AG08395 (cell line): ENCODE data around the gene COG1.
"Not testable (repeated sequence)": the region's sequence is repeated elsewhere in the genome, so short reads cannot be mapped to it uniquely, and the experiment has no call there.

Source experiments
- DNase-seq: peaks from one replicate; pipeline ENCODE4 v3.0.0; 2012; ENCODE audit warnings: mixed read lengths, low spot score

COG1 gene

GRCh38 chr17:73192894-73193701 lies at the start of gene COG1:
TSS of gene COG1 (plus strand) at chr17:73193055. CDS start at chr17:73193070, 15 bp downstream.
- peak; percentile 96 for DNase-seq

- DNase-seq, result not testable (repeated sequence)
Measured at GRCh38 chr17:73144209-73144608, 48.6 kb upstream of the COG1 start.

GRCh38 chr17:73145641-73146040 lies 47.2 kb upstream of the COG1 start:
- DNase-seq, result no peak

GRCh38 chr17:73147791-73148190 lies 45.1 kb upstream of the COG1 start:
- not testable (repeated sequence) for DNase-seq

- DNase-seq, result no peak
Measured at GRCh38 chr17:73148540-73149334, 44.1 kb upstream of the COG1 start.

GRCh38 chr17:73150622-73151300 lies 42.1 kb upstream of the COG1 start:
- not testable (repeated sequence) for DNase-seq

GRCh38 chr17:73151916-73152632 lies 40.8 kb upstream of the COG1 start:
- no peak for DNase-seq

GRCh38 chr17:73155410-73156165 lies 37.3 kb upstream of the COG1 start:
- no peak for DNase-seq

- peak; percentile 87 for DNase-seq
Measured at GRCh38 chr17:73156166-73156840, 36.6 kb upstream of the COG1 start.

GRCh38 chr17:73156887-73157520 lies 35.9 kb upstream of the COG1 start:
- no peak for DNase-seq

GRCh38 chr17:73157521-73157890 lies 35.3 kb upstream of the COG1 start:
- DNase-seq, result no peak

- DNase-seq, result no peak
Measured at GRCh38 chr17:73158133-73158532, 34.7 kb upstream of the COG1 start.

GRCh38 chr17:73160980-73161630 lies 31.8 kb upstream of the COG1 start:
- DNase-seq, result no peak

GRCh38 chr17:73163043-73163442 lies 29.8 kb upstream of the COG1 start:
- no peak for DNase-seq

GRCh38 chr17:73165616-73166404 lies 27.0 kb upstream of the COG1 start:
- peak; percentile 24 for DNase-seq

- DNase-seq, result no peak
Measured at GRCh38 chr17:73166731-73167581, 25.9 kb upstream of the COG1 start.

GRCh38 chr17:73168667-73169066 lies 24.2 kb upstream of the COG1 start:
- DNase-seq, result no peak

- DNase-seq, result no peak
Measured at GRCh38 chr17:73170324-73170723, 22.5 kb upstream of the COG1 start.
